Measurements from ENCODE around the gene TOP1.

Gene TOP1

GRCh38 chr20:41027872-41028358, 707 bp upstream of the TOP1 start:
- peak overlapping the region; percentile 62 for H3K4me3 ChIP-seq (ENCODE audit: low read depth, low read length)
- no peak for TF ChIP-seq CTCF (IDR thresholded peaks at IDR 0.05; ENCODE audit: insufficient read depth, low read depth, low read length, missing control alignments)
- DNase-seq (ENCODE audit: low read depth) = no peak

- DNase-seq (ENCODE audit: low read depth) = peak; percentile 29
- H3K4me3 ChIP-seq (ENCODE audit: low read depth, low read length) = peak overlapping the region; percentile 87
- TF ChIP-seq CTCF (IDR thresholded peaks at IDR 0.05; ENCODE audit: insufficient read depth, low read depth, low read length, missing control alignments) = no peak
These were observed 704 bp downstream of the TOP1 start for GRCh38 chr20:41029150-41029901.

- no peak for TF ChIP-seq CTCF (IDR thresholded peaks at IDR 0.05; ENCODE audit: insufficient read depth, low read depth, low read length, missing control alignments)
- peak overlapping the region; percentile 87 for H3K4me3 ChIP-seq (ENCODE audit: low read depth, low read length)
- DNase-seq (ENCODE audit: low read depth) = no peak
These were observed 1.4 kb downstream of the TOP1 start for GRCh38 chr20:41030061-41030460.

DNA sequence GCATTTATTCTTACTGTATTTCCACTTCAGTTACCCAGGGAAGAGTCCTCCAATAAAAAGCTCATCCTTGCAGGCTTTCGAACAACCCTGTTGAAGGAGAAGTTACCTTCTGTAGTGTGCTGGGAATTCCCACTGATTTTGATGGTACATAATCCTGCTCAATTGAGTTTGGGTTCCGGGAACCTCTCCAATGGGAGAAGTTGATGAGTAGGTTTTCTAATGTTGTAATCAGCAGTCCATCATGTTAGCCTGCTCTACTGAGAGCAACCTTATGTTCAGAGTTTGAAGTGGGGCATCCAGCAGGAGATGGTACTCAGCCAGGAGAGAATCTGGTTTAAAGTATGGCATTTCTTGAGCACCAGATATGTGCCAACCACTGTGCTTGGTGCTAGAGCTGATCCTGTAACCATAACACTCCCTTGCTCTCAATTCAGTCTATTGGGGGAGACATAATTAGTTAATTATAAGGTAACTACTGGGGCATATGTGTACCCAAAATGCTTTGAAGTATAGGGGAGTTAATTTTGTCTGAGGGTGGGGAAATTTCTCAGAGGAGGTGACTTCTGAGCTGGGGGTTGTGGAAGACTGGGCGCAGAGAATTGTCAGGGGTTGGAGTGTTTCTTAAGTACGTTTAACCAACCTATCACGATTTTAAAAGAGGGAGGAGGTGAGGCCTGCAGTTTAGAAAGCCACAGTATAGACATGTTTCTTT, 2.1 kb downstream of the TOP1 start:
- no peak for TF ChIP-seq CTCF (IDR thresholded peaks at IDR 0.05; ENCODE audit: insufficient read depth, low read depth, low read length, missing control alignments)
- DNase-seq (ENCODE audit: low read depth) = no peak
- peak overlapping the region; percentile 87 for H3K4me3 ChIP-seq (ENCODE audit: low read depth, low read length)

- TF ChIP-seq CTCF (IDR thresholded peaks at IDR 0.05; ENCODE audit: insufficient read depth, low read depth, low read length, missing control alignments) = no peak
- peak overlapping the region; percentile 87 for H3K4me3 ChIP-seq (ENCODE audit: low read depth, low read length)
- DNase-seq (ENCODE audit: low read depth) = no peak
These were observed 2.6 kb downstream of the TOP1 start for GRCh38 chr20:41031243-41031619.

- no peak for DNase-seq (ENCODE audit: low read depth)
- H3K4me3 ChIP-seq (ENCODE audit: low read depth, low read length) = no peak overlapping the region
- TF ChIP-seq CTCF (IDR thresholded peaks at IDR 0.05; ENCODE audit: insufficient read depth, low read depth, low read length, missing control alignments) = no peak
These were observed 3.6 kb downstream of the TOP1 start for GRCh38 chr20:41032271-41032670.

Measured in GM12865 (cell line).